Neural crest cell (in vitro differentiated cells): ENCODE data around the gene CAMKV. TPM values are rescaled to one million over a fixed set of nuclear protein-coding genes. Genes with fewer than 3 reads are reported as not detected.
A peak's percentile ranks its signal among the peaks of the same experiment; 100 is the strongest.

Source experiments
- DNase-seq: peaks from one replicate; pipeline ENCODE4 v3.0.0; 2021; ENCODE audit warnings: low read depth, mixed read lengths, low spot score
- H3K27ac Mint-ChIP-seq: one replicate; pipeline ENCODE4 v1.8.0; 2021; ENCODE audit warnings: mild to moderate bottlenecking, mixed read lengths; ENCODE audit not compliant: unreplicated experiment
- H3K27me3 Mint-ChIP-seq: 2 replicates; pipeline ENCODE4 v1.8.0; 2021; ENCODE audit warnings: low read depth, mild to moderate bottlenecking, mixed read lengths
- H3K36me3 Mint-ChIP-seq: 2 replicates; pipeline ENCODE4 v1.8.0; 2021; ENCODE audit warnings: low read depth, mild to moderate bottlenecking, mixed read lengths
- H3K4me1 Mint-ChIP-seq: 2 replicates; pipeline ENCODE4 v1.8.0; 2021; ENCODE audit warnings: mixed read lengths
- H3K4me3 Mint-ChIP-seq: one replicate; pipeline ENCODE4 v1.8.0; 2021; ENCODE audit warnings: mild to moderate bottlenecking, mixed read lengths
- H3K9me3 Mint-ChIP-seq: 2 replicates; pipeline ENCODE4 v1.8.0; 2021; ENCODE audit warnings: mixed read lengths
- total RNA-seq: library from RNA; stranded (reverse); gene quantifications from 2 replicates; pipeline ENCODE4 v1.2.1, GENCODE V29; 2021
- TF ChIP-seq, protein P1 (sequence below): fragments of 200-600 bp; sonication (generic); conservative IDR thresholded peaks from 2 replicates; pipeline ENCODE4 v1.5.0; 2021; ENCODE audit warnings: antibody characterized with exemption, mild to moderate bottlenecking

The CAMKV gene
- total RNA-seq, 1 donor from 2014 or later = 41.2 TPM

DNA sequence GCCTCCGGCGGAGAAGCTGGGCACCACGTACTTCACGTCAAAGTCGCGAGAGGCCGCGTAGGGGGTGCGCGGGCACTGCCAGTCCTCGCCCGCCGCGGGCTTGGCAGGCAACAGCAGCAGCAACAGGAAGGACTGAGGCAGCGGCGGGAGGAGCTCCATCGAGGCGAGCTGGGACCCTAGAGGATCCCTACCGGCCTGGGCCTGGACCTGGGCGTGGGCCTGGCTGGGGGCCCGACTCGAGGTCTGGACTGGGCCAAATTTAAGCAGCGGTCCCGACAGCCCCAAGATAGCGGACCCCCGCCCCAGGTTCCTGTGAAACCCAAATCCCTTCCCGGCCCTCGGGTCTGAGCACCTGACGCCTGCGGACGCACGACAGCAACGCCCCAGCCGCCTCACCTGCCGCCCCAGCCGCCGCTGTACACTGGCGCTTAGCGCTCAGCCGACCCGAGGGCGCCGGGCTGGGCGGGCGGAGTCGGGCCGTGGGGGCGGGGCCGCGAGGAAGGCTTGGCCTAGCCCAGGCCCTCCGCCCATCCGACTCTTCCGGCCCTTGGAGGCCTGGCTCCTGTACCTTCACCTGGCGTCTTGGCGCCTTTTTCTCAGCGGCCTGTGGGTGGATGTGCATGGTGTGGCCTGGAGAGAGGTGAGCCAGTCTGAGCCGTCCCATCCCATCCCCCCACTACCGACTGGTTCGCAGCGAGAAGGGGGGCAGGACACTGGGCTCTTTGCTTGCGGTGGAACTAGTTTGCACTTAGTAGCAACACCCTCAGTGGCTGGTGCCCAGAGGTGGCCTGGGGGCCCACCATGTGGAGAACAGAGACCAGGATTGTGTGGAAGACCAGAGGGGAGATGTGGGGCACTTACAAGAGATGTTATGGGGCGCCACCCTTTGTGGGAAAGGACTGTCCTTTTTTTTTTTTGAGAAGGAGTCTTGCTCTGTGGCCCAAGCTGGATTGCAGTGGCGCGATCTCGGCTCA lies 34.0 kb upstream of the CAMKV start, which contains the start of gene MST1R:
TSS of gene MST1R (minus strand) at position 423 of the 974 bp plus-strand sequence. CDS start at position 159, 264 bp downstream.
- TF ChIP-seq, protein P1, sequence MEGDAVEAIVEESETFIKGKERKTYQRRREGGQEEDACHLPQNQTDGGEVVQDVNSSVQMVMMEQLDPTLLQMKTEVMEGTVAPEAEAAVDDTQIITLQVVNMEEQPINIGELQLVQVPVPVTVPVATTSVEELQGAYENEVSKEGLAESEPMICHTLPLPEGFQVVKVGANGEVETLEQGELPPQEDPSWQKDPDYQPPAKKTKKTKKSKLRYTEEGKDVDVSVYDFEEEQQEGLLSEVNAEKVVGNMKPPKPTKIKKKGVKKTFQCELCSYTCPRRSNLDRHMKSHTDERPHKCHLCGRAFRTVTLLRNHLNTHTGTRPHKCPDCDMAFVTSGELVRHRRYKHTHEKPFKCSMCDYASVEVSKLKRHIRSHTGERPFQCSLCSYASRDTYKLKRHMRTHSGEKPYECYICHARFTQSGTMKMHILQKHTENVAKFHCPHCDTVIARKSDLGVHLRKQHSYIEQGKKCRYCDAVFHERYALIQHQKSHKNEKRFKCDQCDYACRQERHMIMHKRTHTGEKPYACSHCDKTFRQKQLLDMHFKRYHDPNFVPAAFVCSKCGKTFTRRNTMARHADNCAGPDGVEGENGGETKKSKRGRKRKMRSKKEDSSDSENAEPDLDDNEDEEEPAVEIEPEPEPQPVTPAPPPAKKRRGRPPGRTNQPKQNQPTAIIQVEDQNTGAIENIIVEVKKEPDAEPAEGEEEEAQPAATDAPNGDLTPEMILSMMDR = no peak
- no peaks in the 10 kb centered on the region for H3K9me3 Mint-ChIP-seq
- no peak within 1 kb of the TSS for H3K27ac Mint-ChIP-seq
- peaks cover 11% of the 10 kb centered on the region for H3K4me1 Mint-ChIP-seq
- H3K4me3 Mint-ChIP-seq = no peak within 1 kb of the TSS
- H3K27me3 Mint-ChIP-seq = no peaks in the 10 kb centered on the region
- DNase-seq = peak; percentile 53
- no peaks in the 10 kb centered on the region for H3K36me3 Mint-ChIP-seq

DNA sequence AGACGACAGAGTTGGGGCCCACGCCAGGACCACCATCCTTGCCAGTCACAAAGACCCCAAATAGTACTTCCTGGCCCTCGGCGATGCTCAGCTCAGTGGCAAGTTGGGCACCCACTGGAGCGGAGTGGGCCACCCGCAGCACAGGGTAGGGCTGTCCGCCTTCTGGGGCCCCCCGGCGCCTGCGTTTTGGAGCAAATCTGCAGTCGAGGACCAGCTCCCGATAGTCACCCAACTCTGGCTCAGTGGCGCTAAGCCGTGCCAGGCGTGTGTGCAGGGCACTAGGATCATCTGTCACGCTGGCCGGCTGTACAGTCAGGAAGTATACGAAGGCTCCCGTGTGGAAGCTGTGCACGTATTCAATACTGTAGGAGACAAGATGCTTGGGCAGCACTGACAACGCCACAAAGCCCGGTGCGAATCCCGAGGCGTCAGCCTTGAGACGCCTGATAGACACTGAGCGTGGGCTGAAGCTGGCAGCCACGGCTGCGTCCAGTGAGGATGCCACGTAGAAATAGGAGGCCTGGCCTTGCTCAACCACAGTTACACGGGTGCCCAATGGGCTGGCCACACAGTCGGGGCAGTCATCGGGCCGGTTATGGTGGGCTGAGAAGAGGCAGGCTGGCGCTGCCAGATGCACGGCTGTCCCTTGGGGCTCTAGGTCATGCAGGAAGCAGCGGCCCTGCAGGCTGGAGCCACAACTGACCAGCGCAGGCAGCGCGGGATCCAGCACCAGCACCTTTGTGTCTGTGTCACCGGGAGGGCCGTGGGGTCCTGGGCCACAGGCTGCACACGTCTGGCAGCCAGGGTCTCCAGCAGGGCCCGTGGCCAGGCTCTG lies 33.0 kb upstream of the CAMKV start:
- Mint-ChIP-seq H3K4me1 (peaks cover 11% of the 10 kb centered on the region), H3K27ac (peak overlapping the region; percentile 57), H3K27me3 (no peaks in the 10 kb centered on the region), H3K9me3 (no peaks in the 10 kb centered on the region), H3K4me3 (no peak overlapping the region), H3K36me3 (no peaks in the 10 kb centered on the region)
- TF ChIP-seq, protein P1 = no peak
- no peak for DNase-seq

DNA sequence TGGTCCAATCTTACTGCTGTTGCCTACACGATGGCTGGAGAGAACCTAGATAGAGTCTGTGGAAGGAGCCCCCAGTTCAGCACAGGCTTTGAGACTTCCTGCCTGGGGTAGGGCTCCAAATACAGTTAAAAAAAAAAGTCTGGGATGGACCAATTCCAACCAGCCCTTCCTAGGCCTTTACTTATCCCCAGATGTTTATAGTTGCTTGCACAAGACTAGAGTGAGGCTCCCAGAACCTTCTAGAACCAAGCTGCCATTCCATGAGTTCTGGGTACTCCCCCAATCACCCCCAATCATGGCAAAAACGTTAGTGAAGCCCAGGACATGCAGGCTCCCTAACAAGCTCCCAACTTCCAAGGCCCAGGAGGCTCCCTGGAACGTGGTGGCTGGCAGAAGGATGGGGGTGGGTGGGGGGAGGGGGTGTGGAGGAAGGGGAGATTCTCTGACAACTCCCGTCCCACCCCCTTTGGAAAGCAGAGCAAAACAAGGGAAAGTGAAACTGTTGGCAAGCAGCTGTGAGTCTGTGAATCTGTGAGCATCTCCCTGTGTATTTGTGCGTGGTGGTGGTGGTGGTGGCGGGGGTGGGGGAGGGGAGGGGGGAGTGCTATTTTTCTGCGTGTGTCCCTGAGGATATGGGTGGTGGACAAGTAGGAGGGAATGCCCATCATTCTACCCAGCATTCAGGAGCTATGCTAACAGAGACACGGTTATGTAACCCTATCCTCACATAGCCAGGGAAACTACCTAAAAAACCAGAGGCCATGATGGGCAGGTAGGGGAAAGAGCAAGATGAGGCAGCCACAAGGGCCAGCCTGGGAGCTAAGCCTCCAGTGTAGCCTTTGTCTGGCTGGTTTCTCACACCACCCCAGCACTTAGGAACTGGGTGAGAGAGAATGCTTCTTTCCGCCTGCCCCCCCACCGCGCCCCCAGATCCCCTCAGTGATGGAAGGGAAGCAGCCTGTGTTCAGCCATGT lies 31.9 kb upstream of the CAMKV start:
- TF ChIP-seq, protein P1 = no peak
- no peak for DNase-seq
- Mint-ChIP-seq H3K4me3 (no peak overlapping the region), H3K27ac (peak overlapping the region; percentile 57), H3K9me3 (no peaks in the 10 kb centered on the region), H3K4me1 (peaks cover 11% of the 10 kb centered on the region), H3K27me3 (no peaks in the 10 kb centered on the region), H3K36me3 (no peaks in the 10 kb centered on the region)

DNA sequence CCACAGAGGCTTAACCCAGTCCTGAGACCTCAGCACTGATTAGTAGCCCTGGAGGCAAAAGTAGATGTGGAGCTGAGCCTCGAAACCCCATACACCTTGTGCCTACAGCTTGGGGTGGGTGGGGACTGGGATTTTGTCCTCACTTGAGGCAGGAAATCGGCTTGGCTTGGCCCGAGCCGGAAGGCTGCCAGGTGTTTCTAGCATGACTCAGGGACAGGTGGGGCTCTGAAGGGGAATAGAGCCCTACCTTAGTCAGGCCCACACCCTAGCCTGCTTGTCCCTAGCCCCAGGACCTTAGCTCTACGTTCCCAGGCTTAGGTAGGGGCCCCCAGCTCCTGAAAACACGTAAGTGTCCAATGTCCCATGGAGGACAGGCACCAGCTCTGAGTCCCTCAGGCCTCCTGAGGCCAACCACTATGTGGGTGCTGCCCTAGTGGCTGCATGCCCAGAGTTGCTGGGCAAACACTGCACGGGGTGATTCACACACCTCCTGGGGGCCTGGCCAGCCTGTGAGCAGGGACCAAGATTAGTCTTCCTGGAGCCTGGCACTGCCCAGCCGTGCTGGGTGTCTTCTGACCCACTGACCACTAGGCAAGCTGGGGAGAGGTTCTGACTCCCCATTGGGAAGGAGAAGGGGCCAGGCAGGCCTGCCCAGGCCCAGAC lies 30.9 kb upstream of the CAMKV start:
- no peaks in the 10 kb centered on the region for H3K36me3 Mint-ChIP-seq
- no peak for DNase-seq
- peaks cover 4% of the 10 kb centered on the region for H3K4me1 Mint-ChIP-seq
- H3K27ac Mint-ChIP-seq = no peak overlapping the region
- no peak overlapping the region for H3K4me3 Mint-ChIP-seq
- H3K9me3 Mint-ChIP-seq = no peaks in the 10 kb centered on the region
- TF ChIP-seq, protein P1 = no peak
- H3K27me3 Mint-ChIP-seq = no peaks in the 10 kb centered on the region
